HG03066 (cell line): ENCODE data around the gene ZNF92.
A peak's percentile ranks its signal among the peaks of the same experiment; 100 is the strongest.
"Not testable (repeated sequence)": the region's sequence is repeated elsewhere in the genome, so short reads cannot be mapped to it uniquely, and the experiment has no call there.

ENCODE experiments used
- ATAC-seq: cut with Tn5 transposase; IDR thresholded peaks from one replicate; pipeline ENCODE4 v1.9.1; 2021; ENCODE audit warnings: low read depth; ENCODE audit not compliant: unreplicated experiment

ZNF92 gene

GRCh38 chr7:65373608-65374351 lies at the start of gene ZNF92:
TSS of gene ZNF92 (plus strand) at chr7:65373855. CDS start at chr7:65373998, 143 bp downstream.
- peak; percentile 100 for ATAC-seq

DNA sequence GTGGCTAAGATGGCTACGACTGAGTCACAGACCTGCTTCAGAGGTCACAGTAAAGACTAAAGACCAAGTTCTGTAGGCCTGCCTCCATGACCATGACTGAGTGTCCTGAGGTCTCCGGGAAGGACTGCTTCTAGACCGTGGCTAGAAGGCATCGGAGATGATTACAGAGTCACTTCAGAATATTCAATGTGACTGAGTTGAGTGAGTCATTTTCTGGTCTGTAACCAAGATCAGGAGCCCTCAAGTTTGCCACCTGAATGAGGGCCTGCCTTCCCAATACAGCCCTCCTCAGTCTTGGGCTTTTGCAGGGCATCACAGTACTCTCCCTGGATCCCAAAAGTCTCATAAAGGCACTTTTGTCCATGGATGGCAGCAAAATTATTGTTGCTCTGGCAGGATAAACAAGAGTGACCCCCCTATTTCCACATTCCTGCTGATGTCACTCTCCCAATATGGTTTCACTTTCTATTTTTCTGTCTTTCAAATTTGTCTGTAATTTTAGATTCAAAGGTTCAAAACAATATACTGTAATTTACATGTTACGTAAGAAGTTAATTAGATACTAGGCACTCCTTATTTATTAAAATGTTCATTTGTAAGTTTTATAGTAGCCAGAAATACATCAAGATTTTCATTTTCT lies 47.7 kb upstream of the ZNF92 start:
- ATAC-seq, result no peak

DNA sequence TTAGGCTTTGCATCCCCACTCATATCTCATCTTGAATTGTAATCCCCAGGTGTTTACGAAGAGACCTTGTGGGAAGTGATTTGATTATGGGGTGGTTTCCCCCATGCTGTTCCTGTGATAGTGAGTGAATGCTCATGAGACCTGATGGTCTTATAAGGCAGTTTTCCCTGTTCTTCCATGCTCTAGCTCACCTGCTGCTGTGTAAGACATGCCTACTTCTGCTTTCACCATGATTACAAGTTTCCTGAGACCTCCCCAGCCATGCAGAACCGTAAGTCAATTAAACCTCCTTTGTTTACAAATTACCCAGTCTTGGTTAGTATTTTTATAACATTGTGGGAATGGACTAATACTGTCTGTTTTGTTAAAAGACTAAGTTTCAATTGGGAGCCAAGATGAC lies 35.3 kb upstream of the ZNF92 start:
- ATAC-seq, result no peak

DNA sequence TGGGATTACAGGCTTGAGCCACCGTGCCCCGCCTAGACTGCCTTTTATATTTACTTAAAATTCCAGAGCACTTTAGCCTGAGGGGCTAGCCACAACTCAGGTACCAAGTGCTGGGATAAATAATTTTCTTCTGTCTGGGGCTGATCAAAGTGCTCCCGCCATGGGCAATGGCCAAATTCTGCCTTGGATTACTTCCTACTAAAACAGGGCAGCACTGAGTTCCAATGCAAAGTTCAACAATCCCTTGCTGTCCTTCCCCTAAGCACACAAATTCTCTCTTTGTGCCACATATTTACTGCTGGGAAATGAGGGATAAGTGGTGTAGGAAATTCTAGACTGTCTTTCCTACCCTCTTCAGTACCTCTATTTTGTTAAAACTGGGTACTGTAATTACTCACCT lies 34.4 kb upstream of the ZNF92 start:
- no peak for ATAC-seq

GRCh38 chr7:65342723-65343629 lies 30.7 kb upstream of the ZNF92 start:
- ATAC-seq, result no peak

- ATAC-seq, result not testable (repeated sequence)
These were observed 29.1 kb upstream of the ZNF92 start for GRCh38 chr7:65344541-65344940.

GRCh38 chr7:65354263-65354662 lies 19.4 kb upstream of the ZNF92 start:
- ATAC-seq, result no peak

GRCh38 chr7:65369843-65370242 lies 3.8 kb upstream of the ZNF92 start:
- no peak for ATAC-seq

GRCh38 chr7:65371468-65371867 lies 2.2 kb upstream of the ZNF92 start:
- no peak for ATAC-seq

- no peak for ATAC-seq
These were observed 5.7 kb downstream of the ZNF92 start for GRCh38 chr7:65379318-65379717.

- no peak for ATAC-seq
These were observed 8.1 kb downstream of the ZNF92 start for GRCh38 chr7:65381742-65382141.

- ATAC-seq, result no peak
These were observed 8.8 kb downstream of the ZNF92 start for GRCh38 chr7:65382452-65382851.

- no peak for ATAC-seq
These were observed 14.2 kb downstream of the ZNF92 start for GRCh38 chr7:65387891-65388290.

GRCh38 chr7:65390588-65390987 lies 16.9 kb downstream of the ZNF92 start:
- no peak for ATAC-seq

- no peak for ATAC-seq
These were observed 24.1 kb downstream of the ZNF92 start for GRCh38 chr7:65397730-65398142.

GRCh38 chr7:65398671-65399070 lies 25.0 kb downstream of the ZNF92 start:
- not testable (repeated sequence) for ATAC-seq

DNA sequence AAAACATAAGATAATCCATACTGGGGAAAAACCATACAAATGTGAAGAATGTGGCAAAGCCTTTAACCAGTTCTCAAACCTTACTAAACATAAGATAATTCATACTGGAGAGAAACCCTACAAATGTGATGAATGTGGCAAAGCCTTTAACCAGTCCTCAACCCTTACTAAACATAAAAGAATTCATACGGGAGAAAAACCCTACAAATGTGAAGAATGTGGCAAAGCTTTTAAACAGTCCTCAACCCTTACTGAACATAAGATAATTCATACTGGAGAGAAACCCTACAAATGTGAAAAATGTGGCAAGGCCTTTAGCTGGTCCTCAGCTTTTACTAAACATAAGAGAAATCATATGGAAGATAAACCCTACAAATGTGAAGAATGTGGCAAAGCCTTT lies 25.4 kb downstream of the ZNF92 start:
- ATAC-seq, result not testable (repeated sequence)

DNA sequence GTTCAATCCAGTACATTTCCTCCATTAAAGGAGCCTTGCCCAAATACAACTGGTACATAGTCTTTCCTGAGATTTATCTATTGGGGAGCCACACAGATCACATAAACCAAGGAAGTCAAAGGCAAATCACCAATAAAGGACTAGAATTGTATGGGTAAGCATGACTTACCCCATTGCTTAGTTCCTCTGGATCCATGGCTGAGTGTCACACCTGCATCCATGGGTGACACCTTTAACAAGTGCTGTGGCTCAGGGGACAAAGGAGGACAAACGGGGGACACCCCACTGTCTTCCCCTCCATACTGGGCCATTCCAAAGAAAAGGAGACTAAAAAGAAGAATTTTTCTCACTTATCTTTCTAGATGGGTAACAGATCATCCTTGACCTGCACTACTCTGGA lies 30.4 kb downstream of the ZNF92 start:
- ATAC-seq, result no peak

DNA sequence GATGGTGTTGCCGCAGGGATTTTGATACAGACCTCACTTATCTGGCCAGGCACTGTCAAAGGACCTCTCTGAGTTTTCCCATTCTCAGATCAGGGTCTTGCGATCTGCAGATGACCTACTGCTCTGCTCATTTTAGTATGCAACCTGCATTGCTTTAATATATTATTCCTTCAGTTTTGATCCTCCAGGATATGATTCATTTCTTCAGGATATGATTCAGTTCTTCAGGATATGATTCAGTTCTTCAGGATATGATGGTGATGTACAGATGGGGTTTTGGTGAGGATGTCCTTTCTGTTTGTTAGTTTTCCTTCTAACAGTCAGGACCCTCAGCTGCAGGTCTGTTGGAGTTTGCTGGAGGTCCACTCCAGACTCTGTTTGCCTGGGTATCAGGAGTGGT lies 33.1 kb downstream of the ZNF92 start:
- not testable (repeated sequence) for ATAC-seq

DNA sequence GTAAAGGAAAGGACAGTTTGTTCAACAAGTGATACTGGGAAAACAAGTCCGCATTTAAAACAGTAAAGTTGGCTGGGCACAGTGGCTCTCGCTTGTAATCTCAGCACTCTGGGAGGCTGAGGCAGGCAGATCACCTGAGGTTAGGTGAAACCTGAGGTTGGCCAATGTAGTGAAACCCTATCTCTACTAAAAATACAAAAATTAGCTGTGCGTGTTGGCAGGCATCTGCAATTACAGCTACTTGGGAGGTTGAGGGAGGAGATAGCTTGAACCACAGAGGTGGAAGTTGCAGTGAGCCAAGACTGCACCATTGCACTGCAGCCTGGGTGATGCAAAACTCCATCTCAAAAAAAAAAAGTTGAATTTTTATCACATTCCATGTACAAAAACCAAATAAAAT lies 35.7 kb downstream of the ZNF92 start:
- no peak for ATAC-seq

- ATAC-seq, result no peak
These were observed 37.6 kb downstream of the ZNF92 start for GRCh38 chr7:65411249-65411648.
